GM12872 (cell line): ENCODE data around the gene B4GALNT4.

ENCODE experiments used
- TF ChIP-seq, protein P1 (sequence below): IDR thresholded peaks from 3 replicates; pipeline ENCODE4 v1.5.1; 2011; ENCODE audit warnings: low read depth, mild to moderate bottlenecking, low read length, moderate library complexity; ENCODE audit not compliant: insufficient read depth

Gene B4GALNT4

GRCh38 chr11:381501-382072, 12.3 kb downstream of the B4GALNT4 start:
- TF ChIP-seq, protein P1, sequence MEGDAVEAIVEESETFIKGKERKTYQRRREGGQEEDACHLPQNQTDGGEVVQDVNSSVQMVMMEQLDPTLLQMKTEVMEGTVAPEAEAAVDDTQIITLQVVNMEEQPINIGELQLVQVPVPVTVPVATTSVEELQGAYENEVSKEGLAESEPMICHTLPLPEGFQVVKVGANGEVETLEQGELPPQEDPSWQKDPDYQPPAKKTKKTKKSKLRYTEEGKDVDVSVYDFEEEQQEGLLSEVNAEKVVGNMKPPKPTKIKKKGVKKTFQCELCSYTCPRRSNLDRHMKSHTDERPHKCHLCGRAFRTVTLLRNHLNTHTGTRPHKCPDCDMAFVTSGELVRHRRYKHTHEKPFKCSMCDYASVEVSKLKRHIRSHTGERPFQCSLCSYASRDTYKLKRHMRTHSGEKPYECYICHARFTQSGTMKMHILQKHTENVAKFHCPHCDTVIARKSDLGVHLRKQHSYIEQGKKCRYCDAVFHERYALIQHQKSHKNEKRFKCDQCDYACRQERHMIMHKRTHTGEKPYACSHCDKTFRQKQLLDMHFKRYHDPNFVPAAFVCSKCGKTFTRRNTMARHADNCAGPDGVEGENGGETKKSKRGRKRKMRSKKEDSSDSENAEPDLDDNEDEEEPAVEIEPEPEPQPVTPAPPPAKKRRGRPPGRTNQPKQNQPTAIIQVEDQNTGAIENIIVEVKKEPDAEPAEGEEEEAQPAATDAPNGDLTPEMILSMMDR = no peak

DNA sequence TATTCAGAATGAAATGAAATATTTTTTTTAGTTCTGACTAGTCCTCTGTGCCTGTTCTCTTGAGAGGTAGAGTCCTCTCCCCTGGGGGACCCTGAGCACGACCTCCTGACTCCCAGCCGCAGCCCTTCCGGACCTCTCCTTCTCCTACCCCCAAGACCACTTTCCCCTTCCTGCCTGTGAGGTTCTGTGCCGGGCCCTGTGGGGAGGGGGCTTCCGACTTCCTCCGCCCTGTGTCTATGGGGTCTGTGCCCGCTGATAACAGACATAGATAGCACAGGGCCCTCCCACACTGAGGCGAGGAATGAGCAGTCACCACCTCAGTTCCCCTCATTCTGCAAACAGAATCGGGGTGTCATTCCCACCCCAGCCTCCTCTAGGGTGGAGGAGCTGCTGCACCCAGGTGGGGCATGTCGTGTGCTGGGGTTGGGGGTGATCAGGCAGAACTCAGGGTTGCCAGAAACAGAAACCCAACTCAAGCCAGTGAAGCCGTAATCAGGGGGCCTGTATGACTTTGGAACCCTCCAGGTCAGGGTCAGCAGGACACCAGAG, 12.9 kb downstream of the B4GALNT4 start:
- TF ChIP-seq, protein P1 = 0 out of 3 replicates have a peak, but pooled peaks have one; percentile 16

- TF ChIP-seq, protein P1 = no peak
Measured at GRCh38 chr11:383431-383830, 14.1 kb downstream of the B4GALNT4 start.

GRCh38 chr11:384511-384910, 15.2 kb downstream of the B4GALNT4 start:
- TF ChIP-seq, protein P1 = no peak

DNA sequence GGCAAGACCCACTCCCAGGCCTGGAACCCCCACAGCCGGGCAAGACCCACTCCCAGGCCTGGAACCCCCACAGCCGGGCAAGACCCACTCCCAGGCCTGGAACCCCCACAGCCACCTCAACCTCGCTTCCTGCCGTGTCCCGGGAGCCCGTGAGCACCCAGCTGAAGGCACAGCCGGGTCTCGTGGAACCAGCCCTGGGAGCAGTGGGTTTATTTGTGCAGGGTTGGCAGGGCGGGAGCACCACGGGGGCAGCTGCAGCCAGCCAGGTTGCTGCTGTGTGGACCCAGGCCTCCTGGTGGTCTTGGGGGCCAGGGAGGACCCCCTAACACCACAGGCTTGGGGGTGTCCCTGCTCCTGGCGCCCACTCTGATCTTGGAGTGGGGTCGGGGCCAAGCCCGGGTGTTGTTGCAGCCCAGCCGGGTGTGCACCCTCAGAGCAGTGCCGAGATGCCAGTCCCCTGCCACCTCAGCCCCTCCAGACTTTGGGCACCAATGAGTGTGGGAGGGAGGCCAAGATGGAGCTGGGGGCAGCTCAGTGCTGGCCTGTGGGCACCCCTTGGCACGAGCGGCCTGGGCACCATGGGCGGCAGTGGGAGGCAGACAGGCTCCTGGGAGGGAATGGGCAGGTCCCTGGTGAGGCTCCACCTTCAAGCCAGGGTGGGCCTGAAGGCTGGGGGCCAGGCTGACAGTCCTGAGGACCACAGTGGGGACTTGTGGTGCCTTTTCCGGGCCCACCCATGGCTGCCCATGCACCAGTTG, 16.5 kb downstream of the B4GALNT4 start:
- TF ChIP-seq, protein P1 = no peak

GRCh38 chr11:386483-386882, 17.2 kb downstream of the B4GALNT4 start:
- TF ChIP-seq, protein P1 = no peak

DNA sequence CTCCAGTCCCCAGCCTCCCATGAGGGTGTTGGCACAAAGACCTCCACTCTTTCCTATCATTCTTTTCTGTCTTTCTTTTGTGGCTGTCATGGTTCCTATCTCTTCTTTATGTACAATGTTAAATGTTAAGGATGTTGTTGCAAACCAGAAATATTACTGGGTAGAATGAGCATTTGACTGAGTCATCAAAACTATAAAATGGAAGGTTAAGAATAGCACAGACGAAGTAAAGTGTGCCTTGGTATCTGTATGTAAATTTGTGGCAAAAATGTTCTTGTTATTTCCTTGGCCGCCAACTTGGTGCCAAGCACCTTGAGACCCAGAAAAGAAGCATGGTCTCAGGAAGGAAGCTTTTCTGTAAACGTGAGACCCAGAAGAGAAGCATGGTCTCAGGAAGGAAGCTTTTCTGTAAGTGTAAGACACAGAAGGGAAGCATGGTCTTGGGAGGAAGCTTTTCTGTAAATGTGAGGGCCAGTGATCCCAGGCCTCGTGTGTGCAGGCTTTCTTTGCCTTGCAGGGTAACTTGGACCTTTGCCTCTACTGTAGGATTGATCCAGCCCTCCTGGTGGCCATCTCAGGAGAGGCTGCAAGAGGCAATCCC, 18.0 kb downstream of the B4GALNT4 start:
- TF ChIP-seq, protein P1 = no peak
